Measurements from ENCODE around the gene NECAB2. TPM values are rescaled to one million over a fixed set of nuclear protein-coding genes. Genes with fewer than 3 reads are reported as not detected.

The NECAB2 gene
- total RNA-seq, 1 donor from 2014 or later: 1.8 TPM

- peaks cover 10% of the 10 kb centered on the region for H3K9me3 Mint-ChIP-seq
- DNase-seq (ENCODE audit: low spot score in 2 of 2, unreplicated experiment in 2 of 2): no peak
- no peak overlapping the region for H3K27ac Mint-ChIP-seq
- TF ChIP-seq CTCF (IDR thresholded peaks at IDR 0.05; ENCODE audit: unreplicated experiment): no peak
- H3K27me3 Mint-ChIP-seq (ENCODE audit: low read depth): peaks cover 18% of the 10 kb centered on the region
- H3K36me3 Mint-ChIP-seq: peaks cover under 1% of the 10 kb centered on the region
- H3K4me1 Mint-ChIP-seq: peaks cover 8% of the 10 kb centered on the region
- no peak overlapping the region for H3K4me3 Mint-ChIP-seq
Observed at GRCh38 chr16:83973581-83974385, 5.7 kb downstream of the NECAB2 start.

GRCh38 chr16:83974475-83974874, 6.4 kb downstream of the NECAB2 start:
- DNase-seq (ENCODE audit: low spot score in 2 of 2, unreplicated experiment in 2 of 2): no peak
- peaks cover 16% of the 10 kb centered on the region for H3K9me3 Mint-ChIP-seq
- peaks cover 6% of the 10 kb centered on the region for H3K4me1 Mint-ChIP-seq
- H3K4me3 Mint-ChIP-seq: no peak overlapping the region
- TF ChIP-seq CTCF (IDR thresholded peaks at IDR 0.05; ENCODE audit: unreplicated experiment): no peak
- H3K36me3 Mint-ChIP-seq: peaks cover 4% of the 10 kb centered on the region
- H3K27ac Mint-ChIP-seq: no peak overlapping the region
- peaks cover 12% of the 10 kb centered on the region for H3K27me3 Mint-ChIP-seq (ENCODE audit: low read depth)

GRCh38 chr16:83975590-83976260, 7.7 kb downstream of the NECAB2 start:
- H3K27ac Mint-ChIP-seq: no peak overlapping the region
- peaks cover 16% of the 10 kb centered on the region for H3K9me3 Mint-ChIP-seq
- no peak for DNase-seq (ENCODE audit: low spot score in 2 of 2, unreplicated experiment in 2 of 2)
- no peak for TF ChIP-seq CTCF (IDR thresholded peaks at IDR 0.05; ENCODE audit: unreplicated experiment)
- H3K4me3 Mint-ChIP-seq: no peak overlapping the region
- H3K4me1 Mint-ChIP-seq: peaks cover 6% of the 10 kb centered on the region
- peaks cover 4% of the 10 kb centered on the region for H3K36me3 Mint-ChIP-seq
- H3K27me3 Mint-ChIP-seq (ENCODE audit: low read depth): peaks cover 3% of the 10 kb centered on the region

- no peak for DNase-seq (ENCODE audit: low spot score in 2 of 2, unreplicated experiment in 2 of 2)
- Mint-ChIP-seq H3K4me1 (peaks cover 6% of the 10 kb centered on the region), H3K27me3 (ENCODE audit: low read depth) (peaks cover 3% of the 10 kb centered on the region), H3K9me3 (peaks cover 19% of the 10 kb centered on the region), H3K36me3 (peaks cover 5% of the 10 kb centered on the region), H3K4me3 (no peak overlapping the region), H3K27ac (no peak overlapping the region)
- TF ChIP-seq CTCF (IDR thresholded peaks at IDR 0.05; ENCODE audit: unreplicated experiment): no peak
Observed at GRCh38 chr16:83977056-83977815, 9.2 kb downstream of the NECAB2 start.

- Mint-ChIP-seq H3K27me3 (ENCODE audit: low read depth) (peaks cover 3% of the 10 kb centered on the region), H3K9me3 (peaks cover 28% of the 10 kb centered on the region), H3K4me1 (peaks cover 10% of the 10 kb centered on the region), H3K27ac (no peak overlapping the region), H3K36me3 (peaks cover 6% of the 10 kb centered on the region), H3K4me3 (no peak overlapping the region)
- TF ChIP-seq CTCF (IDR thresholded peaks at IDR 0.05; ENCODE audit: unreplicated experiment): no peak
- DNase-seq (ENCODE audit: low spot score in 2 of 2, unreplicated experiment in 2 of 2): no peak
Observed at GRCh38 chr16:83978401-83978904, 10.4 kb downstream of the NECAB2 start.
